Activated B cell treated with CpG ODN at 0.5 μM for 24 hours (primary cell): ENCODE measurements around the gene GMEB2. TPM values are rescaled to one million over a fixed set of nuclear protein-coding genes. Genes with fewer than 3 reads are reported as not detected.
A peak's percentile ranks its signal among the peaks of the same experiment; 100 is the strongest.

Experiments
- ATAC-seq: fragments of 200-7000 bp; cut with Tn5 transposase; one replicate; pipeline ENCODE4 v1.10.0; 2021; ENCODE audit warnings: low read depth, mild to moderate bottlenecking, moderate library complexity
- CTCF ChIA-PET: fragments of 350-600 bp; sonication (Branson Sonifier 250); formaldehyde crosslinking; loops from one replicate; lab custom pipeline; 2021; ENCODE audit warnings: antibody characterized with exemption; lab: Charles Lee
- POLR2A ChIA-PET: fragments of 350-600 bp; sonication (Branson Sonifier 250); formaldehyde crosslinking; loops from one replicate; lab custom pipeline; 2021; ENCODE audit warnings: antibody characterized with exemption; lab: Charles Lee
- DNase-seq: peaks from one replicate; pipeline ENCODE4 v3.0.0; 2022
- H3K27ac Mint-ChIP-seq: one replicate; pipeline ENCODE4 v1.8.0; 2020; ENCODE audit warnings: mixed read lengths
- H3K27me3 Mint-ChIP-seq: one replicate; pipeline ENCODE4 v1.8.0; 2021; ENCODE audit warnings: mixed read lengths
- H3K36me3 Mint-ChIP-seq: one replicate; pipeline ENCODE4 v1.8.0; 2021; ENCODE audit warnings: low read depth, mixed read lengths
- H3K4me1 Mint-ChIP-seq: one replicate; pipeline ENCODE4 v1.8.0; 2021; ENCODE audit warnings: mixed read lengths
- H3K4me3 Mint-ChIP-seq: one replicate; pipeline ENCODE4 v1.8.0; 2020; ENCODE audit warnings: mild to moderate bottlenecking, mixed read lengths
- H3K9me3 Mint-ChIP-seq: one replicate; pipeline ENCODE4 v1.8.0; 2020; ENCODE audit warnings: mixed read lengths
- CTCF ChIP-seq: fragments of 200-600 bp; IDR thresholded peaks from one replicate; pipeline ENCODE4 v1.8.0; 2022; ENCODE audit warnings: antibody characterized with exemption, mild to moderate bottlenecking
- intact Hi-C: fragments of 100-400 bp; cut with micrococcal nuclease; formaldehyde crosslinking; loops from one replicate; pipeline ENCODE4 v1.15.1; 2024
- total RNA-seq: library from RNA; stranded (reverse); gene quantifications from 2 replicates; pipeline ENCODE4 v1.2.3, GENCODE V29; 2022

Gene GMEB2
- total RNA-seq, 1 donor from 2014 or later: 16.9 TPM

- no peaks in the 10 kb centered on the region for H3K9me3 Mint-ChIP-seq
- intact Hi-C loops: loop anchor here (1.0 to 2.0 kb wide), 5 partner anchors 43 to 393 kb away; no protein-coding TSS in a partner anchor
- ChIA-PET CTCF (interaction anchor here (0.9 to 2.5 kb wide), 3 partner anchors 44 to 61 kb away, joined by 3 to 18 read pairs (median 6); partner anchors contain the start of gene PTK6), POLR2A (no interaction called here)
- no peaks in the 10 kb centered on the region for H3K36me3 Mint-ChIP-seq
- peaks cover 5% of the 10 kb centered on the region for H3K4me1 Mint-ChIP-seq
- no peak overlapping the region for H3K27ac Mint-ChIP-seq
- H3K4me3 Mint-ChIP-seq: no peak overlapping the region
- H3K27me3 Mint-ChIP-seq: peaks cover 2% of the 10 kb centered on the region
- no peak for DNase-seq
- no peak for TF ChIP-seq CTCF
- ATAC-seq: peak; percentile 98
These were observed 46.0 kb downstream of the GMEB2 start for GRCh38 chr20:63580796-63581461.

- TF ChIP-seq CTCF: no peak
- Mint-ChIP-seq H3K36me3 (no peaks in the 10 kb centered on the region), H3K4me1 (peaks cover 7% of the 10 kb centered on the region), H3K27ac (no peak overlapping the region), H3K9me3 (no peaks in the 10 kb centered on the region), H3K27me3 (peaks cover 2% of the 10 kb centered on the region), H3K4me3 (no peak overlapping the region)
- DNase-seq (no peak), ATAC-seq (no peak)
- CTCF ChIA-PET: interaction anchor here (2.4 kb wide), 1 partner anchor 41 kb away, joined by 12 read pairs; no protein-coding TSS in a partner anchor
- intact Hi-C loops: no loop called here
- POLR2A ChIA-PET: no interaction called here
These were observed 47.7 kb downstream of the GMEB2 start for GRCh38 chr20:63579017-63579694.

GRCh38 chr20:63578224-63579016 lies 48.5 kb downstream of the GMEB2 start:
- H3K36me3 Mint-ChIP-seq: no peaks in the 10 kb centered on the region
- POLR2A ChIA-PET: no interaction called here
- ATAC-seq: no peak
- H3K27ac Mint-ChIP-seq: no peak overlapping the region
- intact Hi-C loops: no loop called here
- H3K27me3 Mint-ChIP-seq: peaks cover 2% of the 10 kb centered on the region
- no peak overlapping the region for H3K4me3 Mint-ChIP-seq
- no peaks in the 10 kb centered on the region for H3K9me3 Mint-ChIP-seq
- DNase-seq: no peak
- no peak for TF ChIP-seq CTCF
- peaks cover 8% of the 10 kb centered on the region for H3K4me1 Mint-ChIP-seq
- CTCF ChIA-PET: interaction anchor here (1.0 to 2.4 kb wide), 2 partner anchors 40 to 82 kb away, joined by 3 to 12 read pairs; no protein-coding TSS in a partner anchor

- intact Hi-C loops: no loop called here
- TF ChIP-seq CTCF: no peak
- Mint-ChIP-seq H3K9me3 (no peaks in the 10 kb centered on the region), H3K4me1 (peaks cover 8% of the 10 kb centered on the region), H3K4me3 (no peak overlapping the region), H3K36me3 (no peaks in the 10 kb centered on the region), H3K27ac (no peak overlapping the region), H3K27me3 (peaks cover 2% of the 10 kb centered on the region)
- no peak for ATAC-seq
- POLR2A ChIA-PET: no interaction called here
- CTCF ChIA-PET: interaction anchor here (1.0 to 2.4 kb wide), 2 partner anchors 39 to 81 kb away, joined by 3 to 12 read pairs; no protein-coding TSS in a partner anchor
- DNase-seq: no peak
These were observed 49.5 kb downstream of the GMEB2 start for GRCh38 chr20:63577317-63577894.
